ENCODE results near the gene GJA5.

The GJA5 gene

GRCh38 chr1:147748676-147749350 lies 11.6 kb downstream of the GJA5 start:
- TF ChIP-seq CTCF (IDR thresholded peaks at IDR 0.05; ENCODE audit: low read depth, low read length): no peak
- H3K4me3 ChIP-seq (replicated peaks in 1 of 2; ENCODE audit: low read depth in 2 of 2, low read length in 2 of 2): no peak overlapping the region
- DNase-seq (ENCODE audit: low read depth in 2 of 2): no peak

GRCh38 chr1:147747966-147748365 lies 12.4 kb downstream of the GJA5 start:
- no peak for TF ChIP-seq CTCF (IDR thresholded peaks at IDR 0.05; ENCODE audit: low read depth, low read length)
- no peak overlapping the region for H3K4me3 ChIP-seq (replicated peaks in 1 of 2; ENCODE audit: low read depth in 2 of 2, low read length in 2 of 2)

GRCh38 chr1:147745271-147745670 lies 15.1 kb downstream of the GJA5 start:
- TF ChIP-seq CTCF (IDR thresholded peaks at IDR 0.05; ENCODE audit: low read depth, low read length): no peak
- DNase-seq (ENCODE audit: low read depth in 2 of 2): no peak
- H3K4me3 ChIP-seq (replicated peaks in 1 of 2; ENCODE audit: low read depth in 2 of 2, low read length in 2 of 2): no peak overlapping the region

More at GRCh38 chr1:147747966-147748365, 12.4 kb downstream of the GJA5 start:
- DNase-seq (ENCODE audit: low read depth in 2 of 2): no peak

- TF ChIP-seq CTCF (IDR thresholded peaks at IDR 0.05; ENCODE audit: low read depth, low read length): no peak
- H3K4me3 ChIP-seq (replicated peaks in 1 of 2; ENCODE audit: low read depth in 2 of 2, low read length in 2 of 2): no peak overlapping the region
- no peak for DNase-seq (ENCODE audit: low read depth in 2 of 2)
These were observed 19.3 kb downstream of the GJA5 start for GRCh38 chr1:147741065-147741464.

- TF ChIP-seq CTCF (IDR thresholded peaks at IDR 0.05; ENCODE audit: low read depth, low read length): no peak
- H3K4me3 ChIP-seq (replicated peaks in 1 of 2; ENCODE audit: low read depth in 2 of 2, low read length in 2 of 2): no peak overlapping the region
- no peak for DNase-seq (ENCODE audit: low read depth in 2 of 2)
These were observed 20.0 kb downstream of the GJA5 start for GRCh38 chr1:147740391-147740790.

- H3K4me3 ChIP-seq (replicated peaks in 1 of 2; ENCODE audit: low read depth in 2 of 2, low read length in 2 of 2): no peak overlapping the region
- DNase-seq (ENCODE audit: low read depth in 2 of 2): no peak
- TF ChIP-seq CTCF (IDR thresholded peaks at IDR 0.05; ENCODE audit: low read depth, low read length): no peak
These were observed 21.5 kb downstream of the GJA5 start for GRCh38 chr1:147738739-147739476.
